GM23338 (cell line): ENCODE measurements around the gene ATL2. TPM values are rescaled to one million over a fixed set of nuclear protein-coding genes. Genes with fewer than 3 reads are reported as not detected.

Source experiments
- ATAC-seq: fragments of 200-7000 bp; cut with Tn5 transposase; 3 replicates; pipeline ENCODE4 v1.9.1; 2020
- DNase-seq: peaks from one replicate; pipeline ENCODE4 v3.0.0-alpha.2; 2015; ENCODE audit warnings: low spot score
- H2AFZ ChIP-seq: fragments of 200-600 bp; sonication (generic); 2 replicates; pipeline ENCODE4 v1.8.0; 2016; ENCODE audit warnings: antibody characterized with exemption, mild to moderate bottlenecking, moderate library complexity
- H3F3A ChIP-seq: fragments of 200-600 bp; sonication (generic); replicated peaks from 2 replicates; pipeline ENCODE4 v1.8.0; 2017; ENCODE audit warnings: antibody characterized with exemption, mixed run types, low read depth
- H3K27ac ChIP-seq: fragments of 200-600 bp; sonication (generic); 2 replicates; pipeline ENCODE4 v1.6.1; 2016; ENCODE audit warnings: low read depth
- H3K27me3 ChIP-seq: fragments of 200-600 bp; sonication (generic); 2 replicates; pipeline ENCODE4 v1.8.0; 2016; ENCODE audit warnings: mild to moderate bottlenecking, mixed run types, moderate library complexity; ENCODE audit not compliant: insufficient read depth
- H3K36me3 ChIP-seq: fragments of 200-600 bp; sonication (generic); 2 replicates; pipeline ENCODE4 v1.8.0; 2016; ENCODE audit warnings: mild to moderate bottlenecking; ENCODE audit not compliant: insufficient read depth
- H3K4me1 ChIP-seq: fragments of 200-600 bp; sonication (generic); 2 replicates; pipeline ENCODE4 v1.8.0; 2016; ENCODE audit warnings: mild to moderate bottlenecking, moderate library complexity; ENCODE audit not compliant: insufficient read depth
- H3K4me2 ChIP-seq: fragments of 200-600 bp; sonication (generic); 2 replicates; pipeline ENCODE4 v1.7.1; 2017; ENCODE audit warnings: mixed run types
- H3K4me3 ChIP-seq: fragments of 200-600 bp; sonication (generic); 2 replicates; pipeline ENCODE4 v1.6.1; 2016; ENCODE audit warnings: mixed run types
- H3K79me2 ChIP-seq: fragments of 200-600 bp; sonication (generic); replicated peaks from 2 replicates; pipeline ENCODE4 v1.8.0; 2017; ENCODE audit warnings: mild to moderate bottlenecking; ENCODE audit not compliant: insufficient read depth
- H3K9me2 ChIP-seq: fragments of 200-600 bp; sonication (generic); 2 replicates; pipeline ENCODE4 v1.8.0; 2017; ENCODE audit not compliant: insufficient read depth
- H4K20me1 ChIP-seq: fragments of 200-600 bp; sonication (generic); replicated peaks from 2 replicates; pipeline ENCODE4 v1.8.0; 2017; ENCODE audit warnings: mild to moderate bottlenecking; ENCODE audit not compliant: insufficient read depth
- H3K27ac Mint-ChIP-seq: 2 replicates; pipeline ENCODE4 v1.8.0; 2020; ENCODE audit warnings: inconsistent platforms, mild to moderate bottlenecking, moderate library complexity, mixed read lengths
- H3K27me3 Mint-ChIP-seq: 3 replicates; pipeline ENCODE4 v1.8.0; 2022; ENCODE audit warnings: low read depth, mild to moderate bottlenecking, moderate library complexity, mixed read lengths, inconsistent platforms; ENCODE audit not compliant: insufficient read depth, poor library complexity
- H3K36me3 Mint-ChIP-seq: 3 replicates; pipeline ENCODE4 v1.8.0; 2021; ENCODE audit warnings: low read depth, mild to moderate bottlenecking, inconsistent platforms, moderate library complexity, mixed read lengths
- H3K4me1 Mint-ChIP-seq: 3 replicates; pipeline ENCODE4 v1.8.0; 2020; ENCODE audit warnings: mild to moderate bottlenecking, inconsistent platforms, mixed read lengths
- H3K4me3 Mint-ChIP-seq: 3 replicates; pipeline ENCODE4 v1.8.0; 2021; ENCODE audit warnings: moderate library complexity, mild to moderate bottlenecking, inconsistent platforms, mixed read lengths
- H3K9me3 Mint-ChIP-seq: 3 replicates; pipeline ENCODE4 v1.8.0; 2020; ENCODE audit warnings: moderate library complexity, mild to moderate bottlenecking, inconsistent platforms, mixed read lengths
- CREB1 ChIP-seq: fragments of 250-450 bp; sonication (Bioruptor Pico); IDR thresholded peaks from 2 replicates; pipeline ENCODE4 v1.5.0; 2020; ENCODE audit warnings: low read depth, mild to moderate bottlenecking, moderate library complexity
- CTCF ChIP-seq, 2 experiments: fragments of 200-600 bp in 1 of 2; sonication (generic) in 1 of 2; conservative IDR thresholded peaks; 2 replicates each; pipeline versions ENCODE4 v1.5.1 to v1.6.1; 2016 to 2017; ENCODE audit warnings: antibody characterized with exemption in 2 of 2, low read depth in 2 of 2, mild to moderate bottlenecking in 2 of 2, moderate library complexity in 1 of 2
- ETS1 ChIP-seq: IDR thresholded peaks from 2 replicates; pipeline ENCODE4 v1.6.1; 2016; ENCODE audit warnings: antibody characterized with exemption
- EZH2 ChIP-seq: fragments of 200-600 bp; sonication (generic); IDR thresholded peaks from one replicate; pipeline ENCODE4 v1.8.0; 2017; ENCODE audit warnings: antibody characterized with exemption, mild to moderate bottlenecking, low read depth; ENCODE audit not compliant: unreplicated experiment
- EZH2phosphoT487 ChIP-seq: fragments of 200-600 bp; sonication (generic); IDR thresholded peaks from one replicate; pipeline ENCODE4 v1.8.1; 2018; ENCODE audit warnings: antibody characterized with exemption; ENCODE audit not compliant: unreplicated experiment
- JUNB ChIP-seq: IDR thresholded peaks from one replicate; pipeline ENCODE4 v1.6.1; 2016; ENCODE audit warnings: antibody characterized with exemption; ENCODE audit not compliant: unreplicated experiment
- NANOG ChIP-seq: IDR thresholded peaks from 2 replicates; pipeline ENCODE4 v1.6.1; 2016; ENCODE audit warnings: antibody characterized with exemption, borderline replicate concordance
- POLR2AphosphoS5 ChIP-seq: IDR thresholded peaks from 2 replicates; pipeline ENCODE4 v1.6.1; 2016; ENCODE audit warnings: antibody characterized with exemption, low read depth
- STAT1 ChIP-seq: IDR thresholded peaks from one replicate; pipeline ENCODE4 v1.6.1; 2016; ENCODE audit warnings: antibody characterized with exemption; ENCODE audit not compliant: unreplicated experiment
- ZNF114 ChIP-seq: fragments of 250-450 bp; sonication (Bioruptor Pico); IDR thresholded peaks from 2 replicates; pipeline ENCODE4 v1.5.0; 2020; ENCODE audit warnings: mild to moderate bottlenecking, moderate library complexity
- ZNF331 ChIP-seq: fragments of 250-450 bp; sonication (Bioruptor Pico); IDR thresholded peaks from 2 replicates; pipeline ENCODE4 v1.5.0; 2020; ENCODE audit warnings: low read depth, mild to moderate bottlenecking, moderate library complexity
- ZNF462 ChIP-seq: fragments of 250-450 bp; sonication (Bioruptor Pico); IDR thresholded peaks from 2 replicates; pipeline ENCODE4 v1.5.0; 2020; ENCODE audit warnings: mild to moderate bottlenecking, moderate library complexity
- polyA plus RNA-seq: library from polyadenylated mRNA; unstranded; fragments of >200 nt; fragmentation: Nextera tagmentation; extraction: Ambion mirVana; gene quantifications from 2 replicates; pipeline ENCODE4 v1.2.1, GENCODE V29; 2016
- total RNA-seq: library from RNA; depleted of rRNA; stranded (reverse); fragments of >200 nt; shearing (Covaris generic); gene quantifications from 2 replicates; pipeline ENCODE4 v1.2.3, GENCODE V29; 2014
- TF ChIP-seq, protein P1 (sequence below): IDR thresholded peaks from one replicate; pipeline ENCODE4 v1.6.1; 2018; ENCODE audit warnings: antibody characterized with exemption; ENCODE audit not compliant: unreplicated experiment

The ATL2 gene
- total and polyA plus RNA-seq, 2 experiments from 2014 or later: 30.2 to 140 TPM

GRCh38 chr2:38416296-38417036 lies 39.4 kb upstream of the ATL2 start:
- Histone ChIP-seq H3F3A (no peaks in the 10 kb centered on the region), H3K4me2 (no peak overlapping the region), H3K4me3 (no peak overlapping the region), H3K36me3 (peaks cover 6% of the 10 kb centered on the region; the same call in 1 of the 2 replicates), H3K4me1 (no peaks in the 10 kb centered on the region), H3K27ac (no peak overlapping the region), H3K79me2 (no peaks in the 10 kb centered on the region), H4K20me1 (no peaks in the 10 kb centered on the region), H3K9me2 (no peaks in the 10 kb centered on the region), H3K27me3 (no peaks in the 10 kb centered on the region), H2AFZ (0 out of 2 replicates have a peak overlapping the region, but pooled peaks have one; percentile 21)
- Mint-ChIP-seq H3K4me1 (no peaks in the 10 kb centered on the region), H3K9me3 (peaks cover 28% of the 10 kb centered on the region), H3K27ac (no peak overlapping the region), H3K36me3 (peaks cover 26% of the 10 kb centered on the region), H3K27me3 (peaks cover 5% of the 10 kb centered on the region), H3K4me3 (no peak overlapping the region)
- TF ChIP-seq JUNB (no peak), ZNF114 (CRISPR knock-in tag) (no peak), POLR2AphosphoS5 (no peak), CREB1 (CRISPR knock-in tag) (no peak), NANOG (no peak), STAT1 (no peak), ETS1 (no peak), EZH2 (no peak), ZNF462 (CRISPR knock-in tag) (no peak), CTCF (conservative IDR thresholded peaks at IDR 0.05; ENCODE audit: low read depth in 2 of 2) (no peak), ZNF331 (CRISPR knock-in tag) (no peak), EZH2phosphoT487 (no peak)
- TF ChIP-seq, protein P1, sequence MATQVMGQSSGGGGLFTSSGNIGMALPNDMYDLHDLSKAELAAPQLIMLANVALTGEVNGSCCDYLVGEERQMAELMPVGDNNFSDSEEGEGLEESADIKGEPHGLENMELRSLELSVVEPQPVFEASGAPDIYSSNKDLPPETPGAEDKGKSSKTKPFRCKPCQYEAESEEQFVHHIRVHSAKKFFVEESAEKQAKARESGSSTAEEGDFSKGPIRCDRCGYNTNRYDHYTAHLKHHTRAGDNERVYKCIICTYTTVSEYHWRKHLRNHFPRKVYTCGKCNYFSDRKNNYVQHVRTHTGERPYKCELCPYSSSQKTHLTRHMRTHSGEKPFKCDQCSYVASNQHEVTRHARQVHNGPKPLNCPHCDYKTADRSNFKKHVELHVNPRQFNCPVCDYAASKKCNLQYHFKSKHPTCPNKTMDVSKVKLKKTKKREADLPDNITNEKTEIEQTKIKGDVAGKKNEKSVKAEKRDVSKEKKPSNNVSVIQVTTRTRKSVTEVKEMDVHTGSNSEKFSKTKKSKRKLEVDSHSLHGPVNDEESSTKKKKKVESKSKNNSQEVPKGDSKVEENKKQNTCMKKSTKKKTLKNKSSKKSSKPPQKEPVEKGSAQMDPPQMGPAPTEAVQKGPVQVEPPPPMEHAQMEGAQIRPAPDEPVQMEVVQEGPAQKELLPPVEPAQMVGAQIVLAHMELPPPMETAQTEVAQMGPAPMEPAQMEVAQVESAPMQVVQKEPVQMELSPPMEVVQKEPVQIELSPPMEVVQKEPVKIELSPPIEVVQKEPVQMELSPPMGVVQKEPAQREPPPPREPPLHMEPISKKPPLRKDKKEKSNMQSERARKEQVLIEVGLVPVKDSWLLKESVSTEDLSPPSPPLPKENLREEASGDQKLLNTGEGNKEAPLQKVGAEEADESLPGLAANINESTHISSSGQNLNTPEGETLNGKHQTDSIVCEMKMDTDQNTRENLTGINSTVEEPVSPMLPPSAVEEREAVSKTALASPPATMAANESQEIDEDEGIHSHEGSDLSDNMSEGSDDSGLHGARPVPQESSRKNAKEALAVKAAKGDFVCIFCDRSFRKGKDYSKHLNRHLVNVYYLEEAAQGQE: no peak
- DNase-seq (no peak), ATAC-seq (no peak)
